Thyroid gland (tissue), 4 donors: ENCODE results near the gene RNF13. TPM values are rescaled to one million over a fixed set of nuclear protein-coding genes. Genes with fewer than 3 reads are reported as not detected.
"Not testable (repeated sequence)": the region's sequence is repeated elsewhere in the genome, so short reads cannot be mapped to it uniquely, and the experiment has no call there.

ENCODE experiments used
- DNase-seq, 2 donors: peaks; one replicate each; pipeline ENCODE4 v3.0.0-alpha.2; 2019
- H3K27ac ChIP-seq, 3 donors: fragments of 200-600 bp; sonication (generic); 1 replicate in 2 of 3; 2 replicates in 1 of 3; pipeline ENCODE4 v1.5.1; 2016 to 2019; ENCODE audit warnings: mild to moderate bottlenecking in 1 of 3, moderate library complexity in 1 of 3
- H3K27me3 ChIP-seq: fragments of 200-600 bp; sonication (generic); one replicate; pipeline ENCODE4 v1.5.1; 2019
- H3K36me3 ChIP-seq, 2 donors: fragments of 200-600 bp; sonication (generic); one replicate each; pipeline ENCODE4 v1.5.1; 2016 to 2019
- H3K4me1 ChIP-seq, 2 donors: fragments of 200-600 bp; sonication (generic); one replicate each; pipeline ENCODE4 v1.5.1; 2017 to 2019
- H3K4me3 ChIP-seq, 3 donors: fragments of 200-600 bp; sonication (generic); replicated peaks in 1 of 3; 1 replicate in 2 of 3; 2 replicates in 1 of 3; pipeline ENCODE4 v1.5.1; 2016; ENCODE audit warnings: mild to moderate bottlenecking in 1 of 3
- H3K9me3 ChIP-seq: fragments of 200-600 bp; sonication (generic); one replicate; pipeline ENCODE4 v1.5.1; 2017
- POLR2A ChIP-seq, 2 donors: fragments of 450-650 bp; IDR thresholded peaks; one replicate each; pipeline ENCODE4 v1.6.1; 2017; ENCODE audit warnings: antibody characterized with exemption in 2 of 2, mild to moderate bottlenecking in 2 of 2, moderate library complexity in 1 of 2
- WGBS, 2 donors: methylation state at CpG; one replicate each; pipeline ENCODE4 v1.1.5; 2017; 5-methylcytosine and 5-hydroxymethylcytosine counted together
- intact Hi-C: fragments of 100-400 bp; cut with DNase I; formaldehyde crosslinking; loops from one replicate; pipeline ENCODE4 v1.15.1; 2023
- total RNA-seq, 4 donors: library from RNA; depleted of rRNA; stranded (reverse); fragments of >200 nt; gene quantifications; one replicate each; pipeline ENCODE4 v1.2.3, GENCODE V29; 2016
- TF ChIP-seq, protein P1 (sequence below), 6 experiments: fragments of 200-600 bp in 3 of 6; fragments of 450-650 bp in 3 of 6; sonication (generic) in 3 of 6; IDR thresholded peaks; one replicate each; pipeline ENCODE4 v1.5.1; 2016 to 2019; ENCODE audit warnings: antibody characterized with exemption in 6 of 6, mild to moderate bottlenecking in 2 of 6, inconsistent platforms in 1 of 6, moderate library complexity in 1 of 6

Gene RNF13
- total RNA-seq, 4 donors from 2014 or later, result 106 to 161 (median 127) TPM

DNA sequence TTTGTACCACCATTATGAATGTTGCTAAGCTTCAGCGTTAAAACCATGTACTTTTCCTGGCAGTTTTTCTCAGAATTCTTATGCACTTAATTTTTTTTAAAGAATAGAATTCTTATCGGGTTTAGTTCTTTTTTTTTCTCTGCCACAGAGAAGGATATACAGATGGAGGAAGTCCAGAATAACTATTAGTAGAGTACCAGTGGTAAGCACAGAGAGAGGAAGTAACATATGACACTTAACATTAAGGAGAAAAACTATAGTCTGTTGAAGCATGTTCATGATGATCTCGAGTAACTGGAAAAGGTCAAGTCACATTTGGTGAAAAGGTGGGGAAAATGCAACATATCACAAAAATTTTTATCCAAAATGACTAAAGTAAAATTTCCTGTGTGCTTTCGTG, 68.9 kb downstream of the RNF13 start:
- Histone ChIP-seq H3K27ac (no peak overlapping the region), H3K9me3 (no peaks in the 10 kb centered on the region), H3K4me1 (no peaks in the 10 kb centered on the region), H3K36me3 (no peaks in the 10 kb centered on the region), H3K27me3 (no peaks in the 10 kb centered on the region), H3K4me3 (no peak overlapping the region)
- 62 to 77% methylated on average over 4 of the region's 4 CpGs for WGBS, 2 donors
- intact Hi-C loops, result no loop called here
- no peak for TF ChIP-seq POLR2A (IDR thresholded peaks at IDR 0.05)
- TF ChIP-seq, protein P1, sequence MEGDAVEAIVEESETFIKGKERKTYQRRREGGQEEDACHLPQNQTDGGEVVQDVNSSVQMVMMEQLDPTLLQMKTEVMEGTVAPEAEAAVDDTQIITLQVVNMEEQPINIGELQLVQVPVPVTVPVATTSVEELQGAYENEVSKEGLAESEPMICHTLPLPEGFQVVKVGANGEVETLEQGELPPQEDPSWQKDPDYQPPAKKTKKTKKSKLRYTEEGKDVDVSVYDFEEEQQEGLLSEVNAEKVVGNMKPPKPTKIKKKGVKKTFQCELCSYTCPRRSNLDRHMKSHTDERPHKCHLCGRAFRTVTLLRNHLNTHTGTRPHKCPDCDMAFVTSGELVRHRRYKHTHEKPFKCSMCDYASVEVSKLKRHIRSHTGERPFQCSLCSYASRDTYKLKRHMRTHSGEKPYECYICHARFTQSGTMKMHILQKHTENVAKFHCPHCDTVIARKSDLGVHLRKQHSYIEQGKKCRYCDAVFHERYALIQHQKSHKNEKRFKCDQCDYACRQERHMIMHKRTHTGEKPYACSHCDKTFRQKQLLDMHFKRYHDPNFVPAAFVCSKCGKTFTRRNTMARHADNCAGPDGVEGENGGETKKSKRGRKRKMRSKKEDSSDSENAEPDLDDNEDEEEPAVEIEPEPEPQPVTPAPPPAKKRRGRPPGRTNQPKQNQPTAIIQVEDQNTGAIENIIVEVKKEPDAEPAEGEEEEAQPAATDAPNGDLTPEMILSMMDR (IDR thresholded peaks at IDR 0.05), result no peak
- DNase-seq, result no peak

DNA sequence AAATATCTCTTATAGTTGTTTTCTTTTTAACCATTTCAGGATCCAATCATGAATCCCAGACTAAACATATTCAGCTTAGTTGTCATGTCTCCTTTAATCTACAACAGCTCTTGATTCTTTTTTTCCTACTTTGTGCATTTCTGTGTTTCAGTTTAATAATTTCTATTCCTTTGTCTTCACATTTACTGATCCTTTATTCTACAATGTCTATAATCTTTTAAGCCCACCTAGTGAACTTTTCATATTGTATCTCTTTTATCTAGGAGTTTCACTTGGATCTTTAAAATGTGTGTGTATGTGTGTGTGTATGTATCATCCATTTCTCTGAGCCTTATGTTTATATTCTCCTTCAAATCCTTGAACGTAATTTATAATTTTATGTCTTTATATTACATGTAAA, 70.1 kb downstream of the RNF13 start:
- intact Hi-C loops, result no loop called here
- no peak for DNase-seq
- Histone ChIP-seq H3K4me3 (no peak overlapping the region), H3K4me1 (no peaks in the 10 kb centered on the region), H3K36me3 (no peaks in the 10 kb centered on the region), H3K27ac (no peak overlapping the region), H3K9me3 (no peaks in the 10 kb centered on the region), H3K27me3 (no peaks in the 10 kb centered on the region)
- 96 to 98% methylated on average over 1 of the region's 1 CpG for WGBS, 2 donors
- TF ChIP-seq, protein P1 (IDR thresholded peaks at IDR 0.05), result no peak
- no peak for TF ChIP-seq POLR2A (IDR thresholded peaks at IDR 0.05)

DNA sequence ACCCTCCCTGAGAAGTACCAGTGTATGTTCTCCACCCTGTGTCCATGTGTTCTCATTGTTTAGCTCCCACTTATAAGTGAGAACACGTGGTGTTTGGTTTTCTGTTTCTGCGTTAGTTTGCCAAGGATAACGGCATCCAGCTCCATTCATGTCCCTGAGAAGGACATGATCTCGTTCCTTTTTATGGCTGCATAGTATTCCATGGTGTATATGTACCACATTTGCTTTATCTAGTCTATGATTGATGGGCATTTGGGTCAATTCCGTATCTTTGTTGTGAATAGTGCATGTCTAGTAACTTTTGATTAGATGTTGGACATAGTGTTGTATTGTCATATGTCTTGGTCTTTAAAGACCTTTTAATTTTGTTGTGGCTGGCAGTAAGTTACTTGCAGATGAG, 70.8 kb downstream of the RNF13 start:
- H3K4me1 ChIP-seq, DNase-seq, H3K27me3 ChIP-seq, H3K9me3 ChIP-seq, H3K4me3 ChIP-seq, H3K36me3 ChIP-seq, intact Hi-C loops, H3K27ac ChIP-seq: not testable (repeated sequence)
- WGBS, 2 donors, result 97 to 98% methylated on average over 5 of the region's 5 CpGs

DNA sequence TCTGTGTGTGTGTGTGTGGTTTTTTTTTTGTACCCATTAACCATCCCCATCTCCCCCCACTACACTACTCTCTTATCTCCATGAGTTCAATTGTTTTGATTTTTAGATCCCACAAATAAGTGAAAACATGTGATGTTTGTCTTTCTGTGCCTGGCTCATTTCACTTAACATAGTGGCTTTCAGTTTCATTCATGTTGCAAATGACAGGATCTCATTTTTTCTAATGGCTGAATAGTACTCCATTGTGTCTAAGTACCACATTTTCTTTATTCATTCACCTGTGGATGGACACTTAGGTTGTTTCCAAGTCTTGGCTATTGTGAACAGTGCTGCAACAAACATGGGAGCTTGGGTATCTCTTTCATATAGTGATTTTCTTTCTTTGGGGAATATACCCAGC, 71.8 kb downstream of the RNF13 start:
- H3K4me1 ChIP-seq, DNase-seq, H3K36me3 ChIP-seq, H3K4me3 ChIP-seq, intact Hi-C loops, H3K27me3 ChIP-seq, H3K27ac ChIP-seq, H3K9me3 ChIP-seq: not testable (repeated sequence)

DNA sequence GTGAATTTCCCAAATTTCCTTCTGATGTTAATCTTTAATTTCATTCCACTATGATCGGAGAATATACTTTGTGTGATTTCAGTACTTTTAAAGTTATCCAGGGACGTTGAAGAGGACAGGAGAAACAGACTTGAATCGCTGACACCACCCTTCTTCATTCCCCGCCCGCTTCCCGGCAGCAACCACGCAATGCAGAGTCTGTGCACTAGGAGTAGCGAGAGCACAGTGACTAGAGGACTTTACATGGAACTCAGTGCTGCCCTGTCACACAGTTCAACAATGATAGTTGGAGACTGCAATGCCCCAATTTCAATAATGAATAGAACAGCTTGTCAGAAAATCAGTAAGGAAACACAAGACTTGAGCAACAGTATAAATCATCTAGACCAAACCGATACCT, 73.9 kb downstream of the RNF13 start:
- no peak for DNase-seq
- no peaks in the 10 kb centered on the region for H3K36me3 ChIP-seq
- TF ChIP-seq, protein P1 (IDR thresholded peaks at IDR 0.05), result no peak
- no peak for TF ChIP-seq POLR2A (IDR thresholded peaks at IDR 0.05)
- no peaks in the 10 kb centered on the region for H3K4me1 ChIP-seq
- WGBS, 2 donors, result 84 to 87% methylated on average over 9 of the region's 9 CpGs
- H3K4me3 ChIP-seq, result no peak overlapping the region
- H3K27me3 ChIP-seq, result no peaks in the 10 kb centered on the region
- no peak overlapping the region for H3K27ac ChIP-seq
- intact Hi-C loops, result no loop called here
- no peaks in the 10 kb centered on the region for H3K9me3 ChIP-seq

DNA sequence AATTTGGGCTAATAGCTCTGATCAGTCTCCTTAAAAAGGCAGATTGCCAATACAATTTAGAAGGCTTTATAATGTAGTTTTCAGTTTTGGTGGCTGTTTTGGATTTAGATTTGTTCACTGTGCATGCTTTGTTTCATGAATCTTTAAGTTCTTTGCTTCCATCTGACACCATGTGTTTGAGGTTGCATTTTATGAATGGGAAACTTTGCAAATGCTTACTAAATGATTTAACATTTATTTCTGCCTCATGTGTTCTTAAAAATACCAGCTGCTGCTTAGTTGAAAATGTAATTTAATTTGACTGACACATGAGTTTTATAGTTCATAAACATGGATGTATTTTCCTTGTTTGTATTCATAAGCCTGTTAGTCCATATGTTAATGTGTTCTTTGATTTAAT, 78.6 kb downstream of the RNF13 start:
- Histone ChIP-seq H3K27me3 (no peaks in the 10 kb centered on the region), H3K27ac (no peak overlapping the region), H3K4me1 (no peaks in the 10 kb centered on the region), H3K9me3 (no peaks in the 10 kb centered on the region), H3K4me3 (no peak overlapping the region), H3K36me3 (no peaks in the 10 kb centered on the region)
- intact Hi-C loops, result no loop called here
- DNase-seq, result no peak
- TF ChIP-seq POLR2A (IDR thresholded peaks at IDR 0.05), result no peak
- TF ChIP-seq, protein P1 (IDR thresholded peaks at IDR 0.05), result no peak
